ENCODE results near the gene SLC4A2.

GRCh38 chr7:151069841-151070573, 10.6 kb downstream of the SLC4A2 start:
- TF ChIP-seq, protein P1, sequence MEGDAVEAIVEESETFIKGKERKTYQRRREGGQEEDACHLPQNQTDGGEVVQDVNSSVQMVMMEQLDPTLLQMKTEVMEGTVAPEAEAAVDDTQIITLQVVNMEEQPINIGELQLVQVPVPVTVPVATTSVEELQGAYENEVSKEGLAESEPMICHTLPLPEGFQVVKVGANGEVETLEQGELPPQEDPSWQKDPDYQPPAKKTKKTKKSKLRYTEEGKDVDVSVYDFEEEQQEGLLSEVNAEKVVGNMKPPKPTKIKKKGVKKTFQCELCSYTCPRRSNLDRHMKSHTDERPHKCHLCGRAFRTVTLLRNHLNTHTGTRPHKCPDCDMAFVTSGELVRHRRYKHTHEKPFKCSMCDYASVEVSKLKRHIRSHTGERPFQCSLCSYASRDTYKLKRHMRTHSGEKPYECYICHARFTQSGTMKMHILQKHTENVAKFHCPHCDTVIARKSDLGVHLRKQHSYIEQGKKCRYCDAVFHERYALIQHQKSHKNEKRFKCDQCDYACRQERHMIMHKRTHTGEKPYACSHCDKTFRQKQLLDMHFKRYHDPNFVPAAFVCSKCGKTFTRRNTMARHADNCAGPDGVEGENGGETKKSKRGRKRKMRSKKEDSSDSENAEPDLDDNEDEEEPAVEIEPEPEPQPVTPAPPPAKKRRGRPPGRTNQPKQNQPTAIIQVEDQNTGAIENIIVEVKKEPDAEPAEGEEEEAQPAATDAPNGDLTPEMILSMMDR (IDR thresholded peaks at IDR 0.05): no peak
- TF ChIP-seq POLR2A (IDR thresholded peaks at IDR 0.05) (no peak), EP300 (IDR thresholded peaks at IDR 0.05) (no peak)
